IMR-90 (cell line): ENCODE results near the gene AFAP1L1. TPM values are rescaled to one million over a fixed set of nuclear protein-coding genes. Genes with fewer than 3 reads are reported as not detected.

Experiments
- ATAC-seq: fragments of 200-7000 bp; cut with Tn5 transposase; 2 replicates; pipeline ENCODE4 v1.9.1; 2020; ENCODE audit warnings: low read depth, mild to moderate bottlenecking, moderate library complexity
- BruUV-seq: library from RNA; stranded (reverse); fragments of 400-500 nt; replicated peaks from 2 replicates; lab custom pipeline; 2021; lab: Mats Ljungman, UMichigan
- CTCF ChIA-PET: fragments of 300-600 bp; formaldehyde crosslinking; extraction: SDS; loops from one replicate; lab custom pipeline; 2021; ENCODE audit warnings: antibody characterized with exemption; lab: Yijun Ruan, JAX
- POLR2A ChIA-PET: fragments of 300-600 bp; sonication (Branson Sonifier 250); formaldehyde crosslinking; loops from one replicate; lab custom pipeline; 2022; ENCODE audit warnings: antibody characterized with exemption; ENCODE audit not compliant: unreplicated experiment; lab: Charles Lee
- DNase-seq: peaks from one replicate; pipeline ENCODE4 v3.0.0; 2013
- H2AFZ ChIP-seq: replicated peaks from 2 replicates; pipeline ENCODE3; 2013; ENCODE audit warnings: low read length, mild to moderate bottlenecking; ENCODE audit not compliant: poor library complexity
- H2AK5ac ChIP-seq: 2 replicates; pipeline ENCODE4 v1.6.1; 2013; ENCODE audit warnings: low read depth, low read length, inconsistent platforms
- H2AK9ac ChIP-seq: replicated peaks from 2 replicates; pipeline ENCODE3; 2013; ENCODE audit warnings: mild to moderate bottlenecking, low read depth, low read length, moderate library complexity; ENCODE audit not compliant: poor library complexity
- H2BK120ac ChIP-seq: 2 replicates; pipeline ENCODE4 v1.6.1; 2013; ENCODE audit warnings: low read depth, low read length, inconsistent platforms
- H2BK15ac ChIP-seq: 3 replicates; pipeline ENCODE4 v1.6.1; 2013; ENCODE audit warnings: low read depth, low read length, inconsistent platforms
- H2BK20ac ChIP-seq: 2 replicates; pipeline ENCODE4 v1.6.1; 2013; ENCODE audit warnings: low read depth, mild to moderate bottlenecking, inconsistent platforms, low read length, moderate library complexity
- H2BK5ac ChIP-seq: 2 replicates; pipeline ENCODE4 v1.6.1; 2013; ENCODE audit warnings: mild to moderate bottlenecking, low read depth, low read length, inconsistent platforms; ENCODE audit not compliant: poor library complexity, severe bottlenecking
- H3K14ac ChIP-seq: replicated peaks from 2 replicates; pipeline ENCODE4 v1.6.1; 2013; ENCODE audit warnings: low read depth, low read length, inconsistent platforms
- H3K18ac ChIP-seq: 2 replicates; pipeline ENCODE4 v1.6.1; 2013; ENCODE audit warnings: low read depth, low read length, control low read depth
- H3K23ac ChIP-seq: 2 replicates; pipeline ENCODE4 v1.6.1; 2013; ENCODE audit warnings: low read depth, low read length, inconsistent platforms
- H3K27ac ChIP-seq: 2 replicates; pipeline ENCODE4 v1.5.1; 2013; ENCODE audit warnings: mild to moderate bottlenecking, control low read depth, low read length; ENCODE audit not compliant: insufficient read depth
- H3K27me3 ChIP-seq: 2 replicates; pipeline ENCODE4 v1.6.1; 2013; ENCODE audit warnings: low read length; ENCODE audit not compliant: control insufficient read depth, insufficient read depth
- H3K36me3 ChIP-seq: 2 replicates; pipeline ENCODE4 v1.6.1; 2013; ENCODE audit warnings: low read length, mixed read lengths; ENCODE audit not compliant: control insufficient read depth, insufficient read depth
- H3K4ac ChIP-seq: 2 replicates; pipeline ENCODE4 v1.6.1; 2013; ENCODE audit warnings: low read depth, low read length, inconsistent platforms
- H3K4me1 ChIP-seq: 2 replicates; pipeline ENCODE4 v1.6.1; 2013; ENCODE audit warnings: low read length, mixed read lengths; ENCODE audit not compliant: control insufficient read depth, insufficient read depth
- H3K4me2 ChIP-seq: 2 replicates; pipeline ENCODE4 v1.6.1; 2013; ENCODE audit warnings: low read depth, mild to moderate bottlenecking, control low read depth, low read length, moderate library complexity
- H3K4me3 ChIP-seq: 2 replicates; pipeline ENCODE4 v1.5.1; 2013; ENCODE audit warnings: low read depth, mild to moderate bottlenecking, control low read depth, low read length, moderate library complexity; ENCODE audit not compliant: insufficient read depth
- H3K56ac ChIP-seq: 2 replicates; pipeline ENCODE4 v1.6.1; 2013; ENCODE audit warnings: low read length, inconsistent platforms; ENCODE audit not compliant: insufficient read depth; ENCODE audit errors: extremely low read depth
- H3K79me1 ChIP-seq, 2 experiments: 2 replicates each; pipeline ENCODE4 v1.6.1; 2013; ENCODE audit warnings: low read length in 2 of 2, inconsistent platforms in 1 of 2, low read depth in 1 of 2
- H3K9ac ChIP-seq: 2 replicates; pipeline ENCODE4 v1.6.1; 2013; ENCODE audit warnings: low read depth, low read length, control low read depth
- H3K9me1 ChIP-seq: 2 replicates; pipeline ENCODE4 v1.6.1; 2013; ENCODE audit warnings: low read length, inconsistent platforms; ENCODE audit not compliant: insufficient read depth
- H3K9me3 ChIP-seq: 2 replicates; pipeline ENCODE4 v1.6.1; 2013; ENCODE audit warnings: low read length; ENCODE audit not compliant: control insufficient read depth, insufficient read depth
- H4K20me1 ChIP-seq: 2 replicates; pipeline ENCODE4 v1.6.1; 2013; ENCODE audit warnings: low read length, inconsistent platforms; ENCODE audit not compliant: insufficient read depth
- H4K5ac ChIP-seq: 2 replicates; pipeline ENCODE4 v1.6.1; 2013; ENCODE audit warnings: mild to moderate bottlenecking, low read depth, low read length, control low read depth
- H4K8ac ChIP-seq, 2 experiments: 2 replicates each; pipeline ENCODE4 v1.6.1; 2013; ENCODE audit warnings: low read depth in 2 of 2, low read length in 2 of 2, control low read depth in 1 of 2, inconsistent platforms in 1 of 2
- H4K91ac ChIP-seq: 2 replicates; pipeline ENCODE4 v1.6.1; 2013; ENCODE audit warnings: low read depth, low read length, inconsistent platforms; ENCODE audit not compliant: insufficient read depth
- BHLHE40 ChIP-seq: fragments of 150-350 bp; IDR thresholded peaks from 2 replicates; pipeline ENCODE4 v1.6.1; 2016; ENCODE audit warnings: mild to moderate bottlenecking, low read depth, low read length
- CEBPB ChIP-seq: IDR thresholded peaks from 2 replicates; pipeline ENCODE4 v1.6.1; 2012; ENCODE audit warnings: low read depth, low read length, improper control_type of control experiment
- CHD1 ChIP-seq: IDR thresholded peaks from 2 replicates; pipeline ENCODE4 v1.6.1; 2012; ENCODE audit warnings: low read depth, low read length, improper control_type of control experiment
- FOS ChIP-seq: fragments of 150-350 bp; IDR thresholded peaks from 2 replicates; pipeline ENCODE4 v1.6.1; 2016; ENCODE audit warnings: low read depth, low read length
- MAFK ChIP-seq: IDR thresholded peaks from 2 replicates; pipeline ENCODE4 v1.6.1; 2012; ENCODE audit warnings: low read depth, low read length, improper control_type of control experiment
- MAZ ChIP-seq: IDR thresholded peaks from 2 replicates; pipeline ENCODE4 v1.6.1; 2012; ENCODE audit warnings: low read depth, mild to moderate bottlenecking, low read length, improper control_type of control experiment, moderate library complexity, borderline replicate concordance
- MXI1 ChIP-seq: IDR thresholded peaks from 2 replicates; pipeline ENCODE4 v1.6.1; 2012; ENCODE audit warnings: low read depth, mild to moderate bottlenecking, low read length, moderate library complexity, borderline replicate concordance
- NFE2L2 ChIP-seq: fragments of 150-350 bp; IDR thresholded peaks from 2 replicates; pipeline ENCODE4 v1.6.1; 2016; ENCODE audit warnings: low read depth, mild to moderate bottlenecking, low read length
- POLR2A ChIP-seq: IDR thresholded peaks from 2 replicates; pipeline ENCODE4 v1.6.1; 2012; ENCODE audit warnings: mild to moderate bottlenecking, low read depth, low read length
- RAD21 ChIP-seq: IDR thresholded peaks from 2 replicates; pipeline ENCODE4 v1.6.1; 2012; ENCODE audit warnings: low read length, improper control_type of control experiment
- RCOR1 ChIP-seq: IDR thresholded peaks from 2 replicates; pipeline ENCODE4 v1.6.1; 2012; ENCODE audit warnings: mild to moderate bottlenecking, low read length, improper control_type of control experiment; ENCODE audit not compliant: insufficient replicate concordance
- RFX5 ChIP-seq: IDR thresholded peaks from 2 replicates; pipeline ENCODE4 v1.8.0; 2012; ENCODE audit warnings: low read depth, mild to moderate bottlenecking, low read length, moderate library complexity
- SMC3 ChIP-seq: fragments of 150-350 bp; IDR thresholded peaks from 2 replicates; pipeline ENCODE4 v1.6.1; 2016; ENCODE audit warnings: low read depth, mild to moderate bottlenecking, antibody characterized with exemption, low read length, moderate library complexity
- WGBS, 2 experiments: methylation state at CpG; one replicate each; pipeline versions ENCODE4 v1.1.5 to v1.1.7; 2013; ENCODE audit warnings: missing lambda C conversion rate in 2 of 2; ENCODE audit not compliant: insufficient read length in 1 of 2; ENCODE audit errors: extremely low coverage in 2 of 2; 5-methylcytosine and 5-hydroxymethylcytosine counted together
- dilution Hi-C: fragments of 300-500 bp; cut with HindIII; formaldehyde crosslinking; loops from one replicate; pipeline ENCODE4 v1.14.3; 2018; ENCODE audit warnings: low sequenced_read_pairs; ENCODE audit not compliant: unreplicated experiment
- in situ Hi-C: fragments of 300-500 bp; cut with MboI; formaldehyde crosslinking; loops from 3 replicates; pipeline ENCODE4 v1.14.3; 2019; ENCODE audit warnings: low sequenced_read_pairs, inconsistent platforms, mixed read lengths
- intact Hi-C: fragments of 100-400 bp; cut with micrococcal nuclease; formaldehyde crosslinking; loops from 2 replicates; pipeline ENCODE4 v1.10.0; 2022
- polyA plus RNA-seq, 3 experiments: library from polyadenylated mRNA; depleted of rRNA; stranded (reverse); fragments of >200 nt; gene quantifications; 2 replicates each; pipeline ENCODE4 v1.2.3, GENCODE V29; 2012; ENCODE audit warnings: low replicate concordance in 1 of 3
- total RNA-seq: library from RNA; depleted of rRNA; stranded (reverse); fragments of >200 nt; gene quantifications from 2 replicates; pipeline ENCODE4 v1.2.3, GENCODE V29; 2012
- TF ChIP-seq, protein P1 (sequence below): conservative IDR thresholded peaks from 2 replicates; pipeline ENCODE4 v1.5.1; 2012; ENCODE audit warnings: mild to moderate bottlenecking, low read depth, low read length, improper control_type of control experiment
- TF ChIP-seq, protein P2 (sequence below): fragments of 150-350 bp; IDR thresholded peaks from 2 replicates; pipeline ENCODE4 v1.6.1; 2017; ENCODE audit warnings: mild to moderate bottlenecking, antibody characterized with exemption, low read length, low read depth
- TF ChIP-seq, protein P3 (sequence below): fragments of 150-350 bp; IDR thresholded peaks from 2 replicates; pipeline ENCODE4 v1.6.1; 2016; ENCODE audit warnings: low read depth, mild to moderate bottlenecking, low read length, moderate library complexity, borderline replicate concordance

Gene AFAP1L1
- total and polyA plus RNA-seq, 2 of the 4 experiments (the other 2 are of a cell fraction) = 3.3 to 5.7 TPM

DNA sequence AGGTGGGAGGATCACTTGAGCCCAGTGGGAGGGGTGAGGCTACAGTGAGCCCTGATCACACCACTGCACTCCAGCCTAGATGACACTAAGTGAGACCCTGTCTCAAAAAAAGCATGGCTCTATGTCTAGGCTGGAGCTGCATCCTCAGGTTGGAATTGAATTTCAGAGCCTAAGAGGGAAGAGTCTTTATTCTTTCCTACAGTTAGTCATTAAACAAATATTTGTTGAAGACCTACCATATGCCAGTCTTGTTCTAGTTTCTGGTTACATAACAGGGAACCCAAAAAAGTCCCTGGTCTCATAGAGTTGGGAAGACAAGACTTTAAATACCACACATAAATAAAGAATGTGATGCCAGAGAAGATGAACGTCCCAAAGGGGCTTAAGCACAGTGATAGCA, 66.7 kb downstream of the AFAP1L1 start:
- Histone ChIP-seq H4K20me1 (no peaks in the 10 kb centered on the region), H3K4me1 (peaks cover 5% of the 10 kb centered on the region), H3K79me1 (no peaks in the 10 kb centered on the region), H4K5ac (no peak overlapping the region), H2AK5ac (no peak overlapping the region), H3K27ac (no peak overlapping the region), H4K91ac (no peak overlapping the region), H3K9ac (no peak overlapping the region), H3K4me3 (no peak overlapping the region), H2BK20ac (no peak overlapping the region), H3K27me3 (no peaks in the 10 kb centered on the region), H2AK9ac (no peak overlapping the region), H3K56ac (no peak overlapping the region), H3K9me1 (peaks cover 6% of the 10 kb centered on the region), H3K14ac (no peak overlapping the region), H4K8ac (no peak overlapping the region), H3K18ac (no peak overlapping the region), H3K9me3 (no peaks in the 10 kb centered on the region), H2BK5ac (no peak overlapping the region), H3K36me3 (no peaks in the 10 kb centered on the region), H2BK15ac (no peak overlapping the region), H3K23ac (no peak overlapping the region), H2BK120ac (no peak overlapping the region), H3K4me2 (no peak overlapping the region), H2AFZ (no peak overlapping the region), H3K4ac (no peak overlapping the region)
- ChIA-PET POLR2A (no interaction called here), CTCF (interaction anchor here (1.0 kb wide), 1 partner anchor 15 kb away, joined by 4 read pairs; no protein-coding TSS in a partner anchor)
- ATAC-seq (no peak), DNase-seq (no peak)
- no TSS peak for BruUV-seq
- WGBS, 2 experiments = 40% methylated on average over 1 of the region's 1 CpG; no CpG with 5 or more reads in 1 of the 2 experiments
- no peak for TF ChIP-seq FOS
- TF ChIP-seq SMC3 = no peak
- TF ChIP-seq, protein P1, sequence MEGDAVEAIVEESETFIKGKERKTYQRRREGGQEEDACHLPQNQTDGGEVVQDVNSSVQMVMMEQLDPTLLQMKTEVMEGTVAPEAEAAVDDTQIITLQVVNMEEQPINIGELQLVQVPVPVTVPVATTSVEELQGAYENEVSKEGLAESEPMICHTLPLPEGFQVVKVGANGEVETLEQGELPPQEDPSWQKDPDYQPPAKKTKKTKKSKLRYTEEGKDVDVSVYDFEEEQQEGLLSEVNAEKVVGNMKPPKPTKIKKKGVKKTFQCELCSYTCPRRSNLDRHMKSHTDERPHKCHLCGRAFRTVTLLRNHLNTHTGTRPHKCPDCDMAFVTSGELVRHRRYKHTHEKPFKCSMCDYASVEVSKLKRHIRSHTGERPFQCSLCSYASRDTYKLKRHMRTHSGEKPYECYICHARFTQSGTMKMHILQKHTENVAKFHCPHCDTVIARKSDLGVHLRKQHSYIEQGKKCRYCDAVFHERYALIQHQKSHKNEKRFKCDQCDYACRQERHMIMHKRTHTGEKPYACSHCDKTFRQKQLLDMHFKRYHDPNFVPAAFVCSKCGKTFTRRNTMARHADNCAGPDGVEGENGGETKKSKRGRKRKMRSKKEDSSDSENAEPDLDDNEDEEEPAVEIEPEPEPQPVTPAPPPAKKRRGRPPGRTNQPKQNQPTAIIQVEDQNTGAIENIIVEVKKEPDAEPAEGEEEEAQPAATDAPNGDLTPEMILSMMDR = no peak
- TF ChIP-seq CEBPB = no peak
- TF ChIP-seq BHLHE40 = no peak
- no peak for TF ChIP-seq NFE2L2
- no peak for TF ChIP-seq MXI1
- TF ChIP-seq, protein P2, sequence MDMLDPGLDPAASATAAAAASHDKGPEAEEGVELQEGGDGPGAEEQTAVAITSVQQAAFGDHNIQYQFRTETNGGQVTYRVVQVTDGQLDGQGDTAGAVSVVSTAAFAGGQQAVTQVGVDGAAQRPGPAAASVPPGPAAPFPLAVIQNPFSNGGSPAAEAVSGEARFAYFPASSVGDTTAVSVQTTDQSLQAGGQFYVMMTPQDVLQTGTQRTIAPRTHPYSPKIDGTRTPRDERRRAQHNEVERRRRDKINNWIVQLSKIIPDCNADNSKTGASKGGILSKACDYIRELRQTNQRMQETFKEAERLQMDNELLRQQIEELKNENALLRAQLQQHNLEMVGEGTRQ = no peak
- no peak for TF ChIP-seq MAZ
- no peak for TF ChIP-seq POLR2A
- no peak for TF ChIP-seq RCOR1
- TF ChIP-seq RAD21 = no peak
- no peak for TF ChIP-seq MAFK
- no peak for TF ChIP-seq RFX5
- TF ChIP-seq, protein P3, sequence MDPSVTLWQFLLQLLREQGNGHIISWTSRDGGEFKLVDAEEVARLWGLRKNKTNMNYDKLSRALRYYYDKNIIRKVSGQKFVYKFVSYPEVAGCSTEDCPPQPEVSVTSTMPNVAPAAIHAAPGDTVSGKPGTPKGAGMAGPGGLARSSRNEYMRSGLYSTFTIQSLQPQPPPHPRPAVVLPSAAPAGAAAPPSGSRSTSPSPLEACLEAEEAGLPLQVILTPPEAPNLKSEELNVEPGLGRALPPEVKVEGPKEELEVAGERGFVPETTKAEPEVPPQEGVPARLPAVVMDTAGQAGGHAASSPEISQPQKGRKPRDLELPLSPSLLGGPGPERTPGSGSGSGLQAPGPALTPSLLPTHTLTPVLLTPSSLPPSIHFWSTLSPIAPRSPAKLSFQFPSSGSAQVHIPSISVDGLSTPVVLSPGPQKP = no peak
- TF ChIP-seq CHD1 = no peak
- intact Hi-C loops = no loop called here
- in situ Hi-C loops = no loop called here
- dilution Hi-C loops = no loop called here
